AG04449 (cell line): ENCODE measurements around the gene MED13L.

Experiments used
- CTCF ChIA-PET: fragments of 350-600 bp; formaldehyde crosslinking; extraction: SDS; loops from one replicate; lab custom pipeline; 2021; ENCODE audit warnings: antibody characterized with exemption; lab: Yijun Ruan, JAX
- POLR2A ChIA-PET: fragments of 400-600, 350-600 bp; formaldehyde crosslinking; extraction: SDS; loops from one replicate; lab custom pipeline; 2020; ENCODE audit warnings: antibody characterized with exemption, inconsistent platforms; lab: Yijun Ruan, JAX
- DNase-seq: peaks from one replicate; pipeline ENCODE4 v3.0.0-alpha.2; 2010; ENCODE audit warnings: low read depth, low spot score
- H3K4me3 ChIP-seq: 2 replicates; pipeline ENCODE4 v1.5.1; 2011; ENCODE audit warnings: low read depth, mild to moderate bottlenecking, control low read depth, low read length
- TF ChIP-seq, protein P1 (sequence below): IDR thresholded peaks from one replicate; pipeline ENCODE4 v1.5.1; 2011; ENCODE audit warnings: mild to moderate bottlenecking, moderate library complexity, low read length, control low read depth, inconsistent platforms; ENCODE audit not compliant: insufficient read depth; ENCODE audit errors: missing control alignments

Gene MED13L

DNA sequence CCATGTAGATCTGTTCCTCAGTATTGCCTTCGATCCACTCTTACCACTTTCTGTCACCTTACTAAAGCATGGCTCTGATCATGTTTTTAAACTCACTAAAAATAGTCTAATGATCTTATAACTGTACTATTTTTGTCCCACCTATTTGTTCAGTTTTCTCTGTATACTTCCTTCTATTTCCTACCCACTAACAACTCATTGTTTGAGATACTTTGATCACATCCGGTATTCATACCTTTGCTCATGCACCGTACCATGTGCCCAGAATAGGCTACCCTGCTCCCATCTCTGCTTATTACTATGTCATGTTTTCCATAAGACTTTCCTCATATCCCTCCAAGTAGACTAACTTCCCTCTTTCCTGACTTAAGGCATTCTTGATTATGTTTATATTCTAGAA is 128.6 kb downstream of the MED13L start:
- CTCF ChIA-PET = no interaction called here
- POLR2A ChIA-PET = no interaction called here
- DNase-seq = no peak
- TF ChIP-seq, protein P1, sequence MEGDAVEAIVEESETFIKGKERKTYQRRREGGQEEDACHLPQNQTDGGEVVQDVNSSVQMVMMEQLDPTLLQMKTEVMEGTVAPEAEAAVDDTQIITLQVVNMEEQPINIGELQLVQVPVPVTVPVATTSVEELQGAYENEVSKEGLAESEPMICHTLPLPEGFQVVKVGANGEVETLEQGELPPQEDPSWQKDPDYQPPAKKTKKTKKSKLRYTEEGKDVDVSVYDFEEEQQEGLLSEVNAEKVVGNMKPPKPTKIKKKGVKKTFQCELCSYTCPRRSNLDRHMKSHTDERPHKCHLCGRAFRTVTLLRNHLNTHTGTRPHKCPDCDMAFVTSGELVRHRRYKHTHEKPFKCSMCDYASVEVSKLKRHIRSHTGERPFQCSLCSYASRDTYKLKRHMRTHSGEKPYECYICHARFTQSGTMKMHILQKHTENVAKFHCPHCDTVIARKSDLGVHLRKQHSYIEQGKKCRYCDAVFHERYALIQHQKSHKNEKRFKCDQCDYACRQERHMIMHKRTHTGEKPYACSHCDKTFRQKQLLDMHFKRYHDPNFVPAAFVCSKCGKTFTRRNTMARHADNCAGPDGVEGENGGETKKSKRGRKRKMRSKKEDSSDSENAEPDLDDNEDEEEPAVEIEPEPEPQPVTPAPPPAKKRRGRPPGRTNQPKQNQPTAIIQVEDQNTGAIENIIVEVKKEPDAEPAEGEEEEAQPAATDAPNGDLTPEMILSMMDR = no peak
- no peak overlapping the region for H3K4me3 ChIP-seq

DNA sequence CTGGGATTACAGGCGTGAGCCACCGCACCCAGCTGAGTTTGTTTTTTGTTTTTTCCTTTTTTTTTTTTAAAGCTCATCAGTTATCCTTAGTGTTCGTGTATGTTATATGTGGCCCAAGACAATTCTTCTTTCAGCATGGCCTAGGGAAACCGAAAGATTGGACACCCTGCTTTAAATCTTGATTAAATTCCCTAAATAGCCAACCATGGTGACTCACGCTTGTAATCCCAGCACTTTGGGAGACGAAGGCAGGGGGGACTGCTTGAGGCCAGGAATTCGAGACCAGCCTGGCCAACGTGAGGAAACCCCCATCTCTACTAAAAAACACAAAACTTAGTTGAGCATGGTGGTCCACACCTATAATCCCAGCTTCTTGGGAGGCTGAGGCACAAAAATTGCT is 131.1 kb downstream of the MED13L start:
- DNase-seq = no peak
- POLR2A ChIA-PET = no interaction called here
- no peak overlapping the region for H3K4me3 ChIP-seq
- CTCF ChIA-PET = interaction anchor here (1.3 kb wide), 1 partner anchor 11 kb away, joined by 4 read pairs; no protein-coding TSS in a partner anchor
- TF ChIP-seq, protein P1 = no peak

DNA sequence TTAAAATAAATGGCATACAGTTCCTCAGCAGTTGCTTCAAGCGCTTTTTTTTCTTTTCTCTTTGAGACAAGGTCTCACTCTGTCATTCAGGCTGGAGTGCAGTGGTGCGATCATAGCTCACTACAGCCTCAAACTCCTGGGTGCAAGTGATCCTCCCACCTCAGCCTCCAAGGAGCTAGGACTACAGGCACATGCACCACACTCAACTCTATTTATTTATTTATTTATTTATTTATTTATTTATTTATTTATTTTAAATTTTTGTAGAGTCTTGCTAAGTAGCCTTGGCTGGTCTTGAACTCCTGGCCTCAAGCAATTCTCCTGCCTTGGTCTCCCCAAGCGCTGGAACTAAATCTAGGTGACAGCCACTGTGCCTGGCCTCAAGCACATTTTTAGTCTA is 132.0 kb downstream of the MED13L start:
- TF ChIP-seq, protein P1 = no peak
- no peak for DNase-seq
- H3K4me3 ChIP-seq = no peak overlapping the region
- ChIA-PET POLR2A (no interaction called here), CTCF (interaction anchor here (1.3 kb wide), 1 partner anchor 10 kb away, joined by 4 read pairs; no protein-coding TSS in a partner anchor)

DNA sequence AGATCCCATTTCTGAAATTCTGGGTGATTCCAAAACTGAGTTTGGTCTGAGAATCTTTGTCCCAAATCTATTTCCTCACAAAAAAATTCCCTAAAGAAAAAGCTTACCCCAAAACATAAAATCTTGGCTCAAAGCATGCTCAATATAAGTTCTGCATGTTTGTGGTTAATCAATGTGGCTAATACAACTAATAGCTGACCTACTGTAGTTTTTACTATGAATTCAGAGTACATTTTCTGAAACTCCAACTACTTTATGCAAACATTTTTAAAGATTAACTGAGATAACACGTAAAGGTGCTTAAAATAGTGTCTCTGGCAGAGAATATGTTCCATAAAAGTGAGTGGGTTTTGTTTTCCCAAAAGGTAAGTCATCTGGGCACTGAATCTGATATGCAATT is 133.1 kb downstream of the MED13L start:
- ChIA-PET CTCF (no interaction called here), POLR2A (interaction anchor here (0.5 to 1.1 kb wide), 2 partner anchors 35 to 121 kb away, joined by 3 to 5 read pairs; no protein-coding TSS in a partner anchor)
- TF ChIP-seq, protein P1 = no peak
- H3K4me3 ChIP-seq = no peak overlapping the region
- DNase-seq = no peak

DNA sequence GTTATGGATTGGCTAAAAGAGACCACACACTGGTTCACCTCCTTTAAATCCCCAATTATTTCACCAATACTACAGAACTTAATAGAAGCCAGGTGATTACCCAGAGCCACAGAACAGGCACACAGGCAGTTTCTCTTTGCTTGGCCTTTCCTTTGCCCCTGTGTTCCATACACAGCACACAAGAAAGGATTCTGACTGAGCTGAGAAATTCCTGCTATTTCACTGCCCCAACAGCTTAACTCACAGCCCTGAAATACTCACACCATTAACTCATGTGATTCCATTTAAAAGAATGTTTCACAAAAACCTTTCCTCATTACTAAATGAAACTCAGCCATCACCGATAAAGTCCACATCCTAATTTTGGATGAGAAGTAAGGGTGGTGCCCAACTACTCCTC is 133.6 kb downstream of the MED13L start:
- ChIA-PET POLR2A (interaction anchor here (0.5 to 1.1 kb wide), 3 partner anchors 35 to 528 kb away, joined by 3 to 5 read pairs (median 5); no protein-coding TSS in a partner anchor), CTCF (no interaction called here)
- no peak overlapping the region for H3K4me3 ChIP-seq
- TF ChIP-seq, protein P1 = no peak
- peak; percentile 70 for DNase-seq

DNA sequence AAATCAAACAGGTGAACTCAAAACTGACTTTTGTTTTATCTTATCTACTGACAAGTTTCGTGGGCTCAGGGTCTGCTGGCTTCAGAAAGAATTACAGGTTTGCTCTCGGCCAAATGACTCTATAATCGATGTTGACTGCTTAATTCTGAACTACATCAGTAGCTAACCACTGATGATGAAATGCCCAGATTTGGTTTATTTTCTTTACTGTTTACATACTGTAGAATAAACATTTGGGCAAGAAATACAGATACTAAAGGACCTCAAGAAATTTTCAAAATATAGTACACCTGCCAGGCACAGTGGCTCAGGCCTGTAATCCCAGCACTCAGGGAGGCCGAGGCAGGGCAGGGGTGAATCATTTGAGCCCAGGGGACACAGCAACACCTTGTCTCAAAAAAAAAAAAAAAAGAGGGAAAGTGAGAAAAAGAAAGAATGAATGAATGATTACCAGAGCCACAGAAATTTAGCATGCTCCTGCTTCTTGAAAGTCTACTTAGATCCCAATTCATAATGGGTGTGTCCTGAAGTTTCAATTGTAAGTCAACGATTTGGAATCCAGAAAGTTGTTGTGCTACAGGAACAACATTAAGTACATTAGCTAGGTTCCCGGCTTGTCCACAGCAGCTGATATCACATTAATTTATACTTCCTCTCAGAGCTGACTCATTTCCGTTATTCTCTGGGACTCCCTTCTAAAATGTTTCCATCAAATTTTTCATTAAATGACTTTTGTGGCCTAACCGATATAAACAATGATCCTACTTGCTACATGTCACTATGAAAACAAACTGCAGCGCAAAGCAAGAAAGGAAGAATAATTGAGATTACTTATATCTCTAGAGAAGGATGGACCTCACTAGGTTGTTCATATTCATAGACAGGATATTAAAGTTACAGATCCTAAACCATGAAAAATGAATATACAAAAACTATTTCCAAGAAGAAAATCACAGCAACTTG is 134.3 kb downstream of the MED13L start:
- no peak for DNase-seq
- POLR2A ChIA-PET = interaction anchor here (0.7 to 1.1 kb wide), 2 partner anchors 122 to 529 kb away, joined by 3 to 5 read pairs; no protein-coding TSS in a partner anchor
- TF ChIP-seq, protein P1 = no peak
- CTCF ChIA-PET = interaction anchor here (0.8 to 2.4 kb wide), 3 partner anchors 133 to 566 kb away, joined by 3 to 13 read pairs (median 4); no protein-coding TSS in a partner anchor
- H3K4me3 ChIP-seq = no peak overlapping the region
